HG02938 (cell line): ENCODE measurements around the gene EHBP1.
A peak's percentile ranks its signal among the peaks of the same experiment; 100 is the strongest.

Source experiments
- ATAC-seq: cut with Tn5 transposase; IDR thresholded peaks from one replicate; pipeline ENCODE4 v1.9.1; 2021; ENCODE audit warnings: mild to moderate bottlenecking, moderate library complexity; ENCODE audit not compliant: unreplicated experiment

EHBP1 gene

DNA sequence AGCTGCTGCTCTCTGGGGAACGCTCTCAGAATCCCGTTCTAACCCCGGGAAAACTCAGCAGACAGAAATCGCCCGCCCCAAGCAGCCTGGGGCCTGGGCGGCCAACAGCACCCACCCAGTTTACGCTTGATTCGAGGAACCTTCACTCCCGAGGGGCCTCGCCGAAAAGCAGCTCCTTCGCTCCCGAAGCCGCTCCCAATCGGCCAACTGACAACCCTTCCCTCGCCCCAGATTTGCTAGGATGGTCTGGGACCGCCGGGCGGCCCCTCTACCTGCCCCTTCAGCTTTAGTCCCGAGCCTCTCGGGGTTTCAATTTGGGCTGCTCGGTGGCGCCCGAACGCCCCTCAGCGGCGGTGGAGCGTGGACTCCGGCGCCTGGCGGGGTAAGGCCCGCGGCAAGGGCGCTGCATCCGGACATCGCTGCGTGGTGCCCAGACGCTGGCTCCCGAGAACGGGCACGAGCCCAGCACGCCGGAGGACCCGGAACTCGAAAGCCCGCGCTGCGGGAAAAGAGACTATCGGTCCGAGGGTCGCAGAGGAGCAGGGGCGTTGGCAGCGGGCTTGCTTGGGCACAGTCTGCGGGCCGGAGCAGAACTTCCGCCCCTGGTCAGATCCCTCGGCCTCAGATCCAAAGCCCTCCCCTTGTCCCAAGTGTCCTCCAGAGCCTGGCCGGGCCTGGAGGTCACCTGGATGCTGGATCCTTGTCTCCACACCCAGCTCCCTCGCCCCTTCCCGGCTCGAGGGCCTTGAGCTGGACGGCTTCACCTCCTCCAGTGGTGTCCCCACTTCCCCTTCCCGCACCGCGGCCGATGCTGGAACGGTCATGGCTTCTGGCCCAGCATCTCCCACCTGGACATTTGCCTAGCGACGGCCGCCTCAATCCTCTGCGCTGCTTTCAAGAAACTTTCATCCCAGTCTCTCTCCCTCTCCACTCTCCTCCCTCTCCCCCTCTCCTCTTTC is 342.1 kb downstream of the EHBP1 start:
- ATAC-seq = no peak

DNA sequence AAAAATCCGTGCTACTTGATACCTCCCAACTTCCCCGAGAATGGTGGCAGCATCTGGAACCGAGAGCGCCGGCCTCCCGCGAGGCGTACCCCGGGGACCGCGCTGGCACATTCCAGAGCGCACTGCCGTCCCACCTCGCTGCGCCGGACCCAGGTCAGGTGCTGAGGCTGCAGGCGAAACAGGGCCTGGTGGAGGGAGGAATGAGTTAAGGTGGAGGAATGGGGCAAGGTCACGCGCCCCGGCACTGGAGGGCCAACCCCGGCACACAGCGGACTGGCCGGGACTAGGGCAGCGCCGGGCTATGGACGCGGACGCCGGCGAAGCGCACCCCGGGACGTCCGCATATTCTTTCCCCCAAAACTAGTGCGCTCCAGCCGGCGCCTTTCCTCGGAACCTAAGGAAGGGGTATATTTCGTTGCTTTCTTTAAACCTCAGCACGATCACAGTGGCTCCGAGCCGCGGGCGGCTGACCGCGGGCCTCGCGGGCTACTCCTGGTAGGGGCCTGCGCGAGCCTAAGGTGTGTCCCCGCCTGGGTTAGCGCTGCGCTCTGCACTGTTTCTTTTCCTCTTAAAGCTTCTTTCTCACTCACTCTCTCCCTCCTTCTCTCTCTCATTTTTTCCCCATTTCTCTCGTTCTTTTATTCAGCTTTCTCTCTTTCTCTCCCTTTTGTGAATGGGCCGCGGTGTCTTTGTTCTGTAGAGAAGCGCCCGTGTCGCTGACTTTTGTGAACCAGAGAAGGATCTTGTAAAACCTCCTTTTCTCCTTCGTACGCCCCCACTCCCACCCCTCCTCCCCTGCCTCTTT is 343.1 kb downstream of the EHBP1 start:
- ATAC-seq = no peak

DNA sequence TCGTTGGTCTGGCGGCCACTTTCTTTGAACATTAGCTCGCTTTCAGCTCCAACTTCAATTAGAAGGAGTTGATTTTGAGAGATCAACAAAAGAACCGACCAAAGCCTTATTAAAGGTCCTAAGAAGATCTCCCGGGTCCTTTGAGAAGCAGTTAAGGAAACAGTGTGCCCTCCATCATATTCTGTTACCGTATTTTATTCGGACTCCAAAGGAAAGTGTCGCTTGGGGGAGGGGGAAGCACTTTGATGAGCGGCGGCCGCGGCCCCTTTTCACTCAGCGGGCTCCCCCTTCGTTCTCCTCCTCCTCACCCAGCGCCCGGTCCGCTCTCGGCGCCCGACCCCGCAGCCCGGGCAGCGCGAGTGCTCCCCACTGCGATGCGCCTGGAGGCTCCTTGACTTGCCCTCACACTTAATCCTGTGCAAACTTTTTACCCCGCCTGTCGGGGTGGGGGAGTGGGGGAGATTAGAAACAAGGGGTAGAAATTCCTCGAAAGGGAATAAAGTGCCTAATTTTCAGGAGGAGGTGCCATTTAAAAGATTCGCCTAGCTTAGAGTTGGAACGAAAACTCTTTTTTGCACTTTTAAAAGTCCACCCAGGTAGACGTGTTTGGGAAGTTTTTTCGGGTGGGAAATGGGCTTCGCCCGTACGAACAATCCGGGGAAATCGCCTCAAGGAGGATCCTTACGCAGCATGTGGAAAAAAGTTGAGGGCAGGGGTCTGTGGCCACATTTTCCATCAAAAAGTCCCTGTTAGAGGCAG is 343.9 kb downstream of the EHBP1 start:
- ATAC-seq = no peak

DNA sequence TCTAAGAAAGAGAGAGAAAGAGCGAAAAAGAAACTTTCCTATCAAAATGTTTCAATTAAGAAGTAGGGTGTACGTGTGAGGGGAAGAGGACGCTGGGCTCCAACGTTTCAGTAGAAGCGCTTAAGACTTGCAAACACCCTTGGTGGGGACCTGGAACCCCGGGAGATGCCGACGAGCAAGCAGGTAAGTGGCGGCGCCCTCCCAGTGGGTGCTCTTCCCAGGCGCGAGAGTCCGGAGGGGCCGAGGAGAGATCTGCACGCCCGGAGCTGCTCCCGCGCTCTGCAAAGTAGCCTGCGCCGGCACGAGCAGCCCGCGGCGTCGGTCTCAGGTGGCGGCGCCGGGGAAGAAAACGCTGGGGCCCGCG is 344.4 kb downstream of the EHBP1 start:
- ATAC-seq = peak; percentile 23

DNA sequence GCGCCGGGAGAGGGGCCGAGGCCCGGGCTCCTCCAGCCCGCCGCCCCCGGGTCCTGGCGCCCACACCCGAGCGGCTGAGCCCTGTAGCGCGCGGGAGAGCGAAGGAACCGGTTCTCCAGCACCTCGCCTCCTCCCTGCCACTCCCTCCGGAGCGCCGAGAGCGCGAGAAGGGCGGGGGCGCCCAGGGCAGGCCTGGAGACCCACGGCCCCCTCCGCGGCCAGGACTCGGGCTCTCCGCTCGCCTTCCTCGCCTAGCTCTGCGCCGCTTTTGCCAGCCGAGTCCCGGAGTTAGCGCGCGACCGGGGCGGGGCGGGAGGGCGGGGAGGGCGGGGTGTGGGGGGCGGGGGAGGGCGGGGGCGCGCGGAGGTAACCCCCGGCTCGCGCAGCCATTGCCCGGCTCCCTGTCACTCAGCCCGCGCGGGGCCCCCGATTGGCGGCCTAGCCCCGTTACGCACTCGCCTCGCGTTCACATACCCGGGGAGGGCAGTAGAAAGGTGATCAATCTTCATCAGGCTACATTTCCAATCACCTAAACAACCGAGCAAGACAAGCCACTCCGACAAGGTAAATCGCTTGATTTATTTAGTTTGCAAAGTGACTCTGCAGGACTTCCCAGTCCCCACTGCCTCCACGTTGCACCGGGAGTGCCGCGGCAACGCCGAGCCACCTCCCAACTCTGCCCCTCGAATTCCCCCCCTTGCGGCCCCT is 345.0 kb downstream of the EHBP1 start, which contains the start of gene OTX1:
Gene OTX1, plus strand, starts transcription at position 497 of the 708 bp plus-strand sequence. CDS start 2,161 bp downstream, outside the sequence.
- ATAC-seq = peak; percentile 67

DNA sequence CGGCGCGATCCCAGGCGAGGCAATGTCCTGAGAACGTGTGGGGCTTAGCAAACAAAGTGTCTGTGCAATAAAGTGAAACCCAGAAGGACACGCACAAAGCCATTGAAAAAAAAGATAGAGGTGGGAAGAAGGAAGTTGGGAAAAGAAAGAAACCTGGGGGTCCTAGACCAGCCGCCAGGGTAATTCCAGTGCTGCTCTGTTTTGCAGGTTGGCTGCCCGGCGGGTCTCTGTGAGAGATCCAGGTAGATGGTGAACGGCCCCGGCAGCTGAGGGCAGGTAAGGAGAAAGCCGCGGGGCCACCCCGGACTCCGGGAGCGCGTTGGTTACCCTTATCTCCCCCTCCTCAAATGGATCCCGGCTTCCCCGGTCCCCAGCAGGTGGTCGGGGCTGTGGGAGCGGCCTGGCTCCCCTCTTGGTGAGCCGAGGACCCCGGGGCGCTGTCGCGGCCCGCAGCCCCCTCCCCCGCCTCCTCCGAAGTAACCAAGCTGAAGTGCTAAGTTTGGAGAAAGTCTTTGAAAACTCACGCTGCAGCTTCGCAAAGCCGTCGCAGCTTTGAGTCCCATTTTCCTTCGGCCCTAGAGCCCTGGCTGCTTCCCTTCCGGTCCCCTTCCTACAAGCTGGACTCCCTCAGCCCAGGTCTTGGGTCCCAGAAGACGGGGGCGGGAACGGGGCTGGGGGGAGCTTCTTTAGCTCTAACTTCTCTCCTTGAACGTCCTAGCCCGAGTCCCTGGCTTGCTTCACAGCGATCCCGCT is 345.7 kb downstream of the EHBP1 start:
- no peak for ATAC-seq

DNA sequence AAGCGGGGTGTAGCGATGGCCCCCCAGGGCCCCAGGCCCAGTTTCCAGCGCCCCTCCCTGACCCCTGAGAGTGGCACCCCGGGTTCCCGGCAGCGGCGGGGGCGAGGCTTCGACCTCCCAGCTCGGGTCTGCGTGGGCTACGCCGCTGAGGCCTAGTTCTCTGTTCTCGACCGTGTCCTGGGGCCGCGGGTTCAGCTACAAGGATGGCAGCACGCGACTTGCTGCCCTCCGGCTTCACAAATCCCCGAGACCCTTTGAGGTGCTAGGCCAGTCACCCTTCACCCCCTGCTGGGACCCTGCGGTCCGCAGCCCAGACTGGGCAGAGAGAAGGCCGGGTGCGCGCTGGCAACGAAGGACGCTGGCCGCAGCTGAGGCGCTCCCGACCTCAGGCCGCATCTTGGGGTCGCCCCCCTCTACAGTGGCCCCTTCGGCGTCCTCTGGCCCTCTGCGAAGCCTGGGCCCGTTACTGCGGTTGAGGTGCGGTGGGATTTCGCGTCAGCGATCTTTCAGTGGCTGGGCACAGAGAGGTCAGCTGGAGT is 346.4 kb downstream of the EHBP1 start:
- no peak for ATAC-seq

DNA sequence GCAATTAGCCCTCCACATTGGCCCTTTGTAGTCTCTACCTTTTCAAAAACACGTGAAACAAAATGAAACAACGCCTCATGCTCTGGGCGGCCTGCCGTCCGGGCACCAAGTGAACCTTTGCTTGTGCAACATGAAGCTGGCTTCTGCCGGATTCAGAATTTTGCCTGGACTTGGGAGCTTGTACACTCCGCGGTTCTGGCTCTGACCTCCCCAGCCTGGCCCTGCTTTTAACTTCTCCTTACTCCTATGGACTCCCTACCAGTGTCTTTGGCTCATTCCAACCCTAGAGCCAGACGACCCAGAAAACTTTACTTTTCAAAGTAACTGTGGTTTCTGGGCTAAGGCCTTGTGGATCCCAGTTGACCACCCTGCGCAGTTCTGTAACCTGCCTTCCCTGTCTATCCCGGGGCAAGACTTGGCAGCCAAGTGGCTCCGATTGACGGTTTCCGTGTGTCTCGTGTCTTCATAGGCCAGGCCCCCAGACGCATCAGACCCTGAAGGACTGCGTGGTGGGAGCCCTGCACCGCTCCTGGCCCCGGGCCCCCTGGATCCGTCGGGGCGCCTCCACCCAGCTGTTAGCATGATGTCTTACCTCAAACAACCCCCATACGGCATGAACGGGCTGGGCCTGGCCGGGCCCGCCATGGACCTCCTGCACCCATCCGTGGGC is 347.0 kb downstream of the EHBP1 start:
- ATAC-seq = no peak

DNA sequence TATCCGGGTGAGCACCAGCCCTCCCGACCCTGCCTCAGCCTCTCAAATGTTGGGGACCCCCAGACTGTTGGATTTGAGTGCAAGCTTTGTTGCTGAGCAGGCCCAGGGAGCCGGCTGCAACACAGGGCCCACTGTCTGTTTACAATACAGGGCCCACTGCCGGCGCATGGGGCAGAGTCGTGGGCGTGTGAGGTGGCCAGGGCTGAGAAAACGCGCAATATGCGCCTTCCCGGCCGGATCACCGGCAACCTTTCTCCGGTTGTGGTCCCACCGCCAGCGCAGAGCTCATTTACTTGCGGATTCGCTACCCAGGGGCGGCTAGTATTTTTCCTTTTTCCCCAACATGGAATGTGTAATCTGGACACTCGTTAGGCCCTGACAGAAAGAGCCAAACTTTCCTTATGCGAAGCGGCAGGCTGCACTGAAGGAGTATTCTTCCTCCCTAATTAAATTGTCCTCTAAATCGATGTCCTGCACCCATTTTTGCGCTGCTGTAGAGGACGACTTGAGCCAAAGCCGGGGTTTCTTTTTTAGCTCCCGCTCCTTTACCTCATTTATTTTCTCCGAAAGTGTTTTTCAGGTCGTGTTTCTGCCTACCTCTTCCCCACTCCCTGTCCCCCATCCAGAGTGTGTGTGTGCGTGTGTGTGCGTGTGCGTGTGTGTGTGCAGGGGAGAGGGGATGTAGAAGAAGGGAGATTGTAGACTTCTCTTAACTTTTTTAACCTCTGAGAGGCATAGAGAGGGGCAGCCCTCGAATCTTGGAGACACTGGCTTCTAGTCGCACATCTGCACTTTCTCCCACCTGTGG is 347.8 kb downstream of the EHBP1 start:
- ATAC-seq = no peak

DNA sequence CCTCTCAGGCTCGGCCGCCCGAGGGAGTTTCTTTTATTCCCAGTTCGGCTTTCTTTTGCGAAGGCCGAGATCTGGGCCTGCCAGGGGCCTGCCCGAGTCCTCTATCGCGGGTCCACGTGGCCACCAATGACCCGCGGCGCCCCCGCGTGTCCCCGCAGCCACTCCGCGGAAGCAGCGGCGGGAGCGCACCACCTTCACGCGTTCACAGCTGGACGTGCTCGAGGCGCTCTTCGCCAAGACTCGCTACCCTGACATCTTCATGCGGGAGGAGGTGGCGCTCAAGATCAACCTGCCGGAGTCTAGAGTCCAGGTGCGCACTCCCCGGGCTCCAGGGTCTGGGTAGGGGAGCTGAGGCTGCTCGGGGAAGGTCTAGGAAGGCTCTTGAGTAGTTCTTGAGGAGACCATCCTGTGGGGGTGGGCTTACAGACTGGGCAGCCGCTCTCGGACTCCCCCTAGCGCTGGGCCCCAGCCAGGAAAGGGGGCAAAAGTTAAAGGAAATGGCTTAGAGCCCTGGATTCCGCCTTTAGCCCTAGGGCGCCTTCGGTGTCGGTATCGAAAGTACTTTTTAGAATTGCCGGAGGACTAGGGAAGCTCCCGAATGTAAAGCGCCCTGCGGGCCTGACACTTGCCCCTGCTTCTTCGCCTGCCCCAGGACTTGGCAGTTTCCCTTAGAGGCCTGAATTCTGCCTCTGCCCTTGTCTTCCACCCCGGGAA is 348.5 kb downstream of the EHBP1 start:
- no peak for ATAC-seq

DNA sequence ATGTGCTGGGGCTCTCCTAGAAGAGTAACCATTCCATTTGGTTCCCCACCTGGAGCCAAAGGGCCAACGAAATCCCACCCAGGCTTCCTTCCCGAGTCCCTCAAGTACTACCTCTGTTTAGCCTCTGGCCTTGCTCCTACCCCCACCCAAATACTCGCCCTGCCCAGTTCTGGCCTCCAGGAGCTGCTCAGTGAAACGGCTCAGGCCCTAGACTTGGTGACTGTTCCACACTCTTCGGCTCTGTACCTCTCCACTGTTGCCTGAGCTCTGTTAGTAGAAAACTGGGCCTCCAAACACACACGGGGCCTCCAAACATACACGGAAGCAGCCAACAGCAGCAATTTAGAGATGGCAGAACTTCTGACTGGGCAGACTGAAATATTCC is 349.3 kb downstream of the EHBP1 start:
- no peak for ATAC-seq

DNA sequence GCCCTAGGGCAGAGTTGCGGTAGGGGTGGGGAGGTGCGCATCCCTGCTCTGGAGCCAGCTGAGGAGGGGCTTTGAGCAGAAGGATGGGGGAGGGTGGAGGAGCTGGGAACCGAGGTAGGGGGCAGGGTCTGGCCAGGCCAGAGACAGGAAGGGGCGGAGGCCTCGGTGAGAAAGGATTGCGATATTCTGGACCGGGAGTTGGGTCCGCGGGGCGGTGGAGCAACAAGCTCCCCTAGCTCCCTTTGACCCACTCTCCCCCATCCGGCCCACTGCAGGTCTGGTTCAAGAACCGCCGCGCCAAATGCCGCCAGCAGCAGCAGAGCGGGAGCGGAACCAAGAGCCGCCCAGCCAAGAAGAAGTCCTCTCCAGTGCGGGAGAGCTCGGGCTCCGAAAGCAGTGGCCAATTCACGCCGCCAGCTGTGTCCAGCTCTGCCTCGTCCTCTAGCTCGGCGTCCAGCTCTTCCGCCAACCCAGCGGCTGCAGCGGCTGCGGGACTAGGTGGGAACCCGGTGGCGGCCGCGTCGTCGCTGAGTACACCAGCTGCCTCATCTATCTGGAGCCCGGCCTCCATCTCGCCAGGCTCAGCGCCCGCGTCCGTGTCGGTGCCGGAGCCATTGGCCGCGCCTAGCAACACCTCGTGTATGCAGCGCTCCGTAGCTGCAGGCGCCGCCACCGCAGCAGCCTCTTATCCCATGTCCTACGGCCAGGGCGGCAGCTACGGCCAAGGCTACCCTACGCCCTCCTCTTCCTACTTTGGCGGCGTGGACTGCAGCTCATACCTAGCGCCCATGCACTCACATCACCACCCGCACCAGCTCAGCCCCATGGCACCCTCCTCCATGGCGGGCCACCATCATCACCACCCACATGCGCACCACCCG is 350.0 kb downstream of the EHBP1 start:
- ATAC-seq = no peak

DNA sequence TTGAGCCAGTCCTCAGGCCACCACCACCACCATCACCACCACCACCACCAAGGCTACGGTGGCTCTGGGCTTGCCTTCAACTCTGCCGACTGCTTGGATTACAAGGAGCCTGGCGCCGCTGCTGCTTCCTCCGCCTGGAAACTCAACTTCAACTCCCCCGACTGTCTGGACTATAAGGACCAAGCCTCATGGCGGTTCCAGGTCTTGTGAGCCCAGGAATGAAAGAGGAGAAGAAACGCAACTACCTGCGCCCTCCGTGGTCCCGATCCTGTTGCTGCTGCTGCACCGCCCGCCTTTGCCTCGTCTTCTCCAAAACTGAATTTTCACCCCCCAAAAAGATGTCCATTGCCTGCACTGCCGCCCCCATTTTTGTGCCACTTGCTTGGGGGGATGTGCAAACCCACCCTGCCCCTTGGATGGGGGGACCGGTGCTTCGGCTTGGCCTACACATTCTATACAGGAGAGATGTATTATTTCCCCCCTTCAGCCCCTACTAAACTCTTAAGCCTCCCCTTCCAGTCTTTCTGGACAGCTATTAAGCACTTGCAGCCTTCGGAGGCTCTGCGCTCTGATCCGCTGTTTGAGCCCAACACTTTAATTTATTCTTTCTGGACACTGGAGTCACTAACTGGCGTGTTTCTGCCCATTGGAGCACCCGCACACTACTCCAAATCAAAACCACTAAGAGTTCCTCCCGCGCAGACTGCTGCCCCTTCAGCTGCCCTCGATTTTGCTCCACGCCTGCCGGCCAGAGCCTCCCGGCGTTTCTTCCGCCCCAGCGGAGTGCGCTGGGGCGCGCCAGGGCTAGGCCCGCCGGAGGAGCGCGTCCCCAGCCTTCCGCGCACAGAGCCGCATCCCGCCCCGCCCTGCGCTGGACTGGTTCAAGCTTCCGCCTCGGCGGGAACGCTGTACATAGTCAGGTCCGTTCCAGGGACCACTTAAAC is 350.9 kb downstream of the EHBP1 start:
- ATAC-seq = no peak

DNA sequence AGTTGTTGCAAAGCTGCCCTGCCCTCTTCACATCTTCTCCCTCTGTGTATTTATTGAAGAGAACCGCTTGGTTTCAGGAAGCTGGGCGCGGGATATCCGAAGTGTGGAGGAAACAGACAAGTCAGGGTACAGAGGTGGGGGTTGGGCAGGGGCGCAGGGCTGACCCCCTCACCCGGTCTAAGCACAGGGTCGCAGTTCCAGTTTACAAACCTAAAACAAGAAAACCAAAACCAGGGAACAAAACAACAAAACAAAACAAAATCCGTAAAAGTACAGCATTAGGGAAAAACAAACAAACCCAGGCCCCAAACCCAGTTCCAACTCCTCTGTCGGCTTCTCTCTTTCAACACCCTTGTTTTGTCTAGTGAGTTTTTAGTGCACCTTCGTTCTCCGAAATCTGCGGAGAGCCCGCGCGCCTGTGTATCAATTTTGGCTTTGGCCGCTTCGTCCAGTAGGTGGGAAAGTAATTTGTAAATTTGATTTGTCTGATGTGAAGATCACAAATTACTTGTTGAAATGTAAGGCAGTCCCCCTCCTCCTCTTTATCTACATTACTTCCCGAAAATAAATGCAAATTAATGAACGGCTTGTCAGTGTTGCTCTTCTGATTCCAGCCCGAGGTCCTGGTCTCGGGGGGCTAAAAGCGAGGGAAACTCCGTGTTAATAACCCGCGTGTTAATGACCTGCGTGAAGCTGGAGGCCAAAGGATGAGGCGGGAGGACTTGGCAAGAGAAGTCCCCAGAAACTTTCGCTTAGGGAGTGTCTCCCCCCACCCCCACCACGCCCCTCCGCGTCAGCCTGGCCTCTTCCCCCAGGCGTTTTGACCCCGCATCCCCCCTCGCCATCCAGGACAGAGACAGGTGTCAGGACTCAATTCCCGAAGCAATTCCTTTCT is 352.0 kb downstream of the EHBP1 start:
- no peak for ATAC-seq
